GM21515 (cell line): Measurements from ENCODE around the gene S100A13.

Source experiments
- ATAC-seq: cut with Tn5 transposase; IDR thresholded peaks from one replicate; pipeline ENCODE4 v1.9.1; 2021; ENCODE audit not compliant: unreplicated experiment

S100A13 gene

DNA sequence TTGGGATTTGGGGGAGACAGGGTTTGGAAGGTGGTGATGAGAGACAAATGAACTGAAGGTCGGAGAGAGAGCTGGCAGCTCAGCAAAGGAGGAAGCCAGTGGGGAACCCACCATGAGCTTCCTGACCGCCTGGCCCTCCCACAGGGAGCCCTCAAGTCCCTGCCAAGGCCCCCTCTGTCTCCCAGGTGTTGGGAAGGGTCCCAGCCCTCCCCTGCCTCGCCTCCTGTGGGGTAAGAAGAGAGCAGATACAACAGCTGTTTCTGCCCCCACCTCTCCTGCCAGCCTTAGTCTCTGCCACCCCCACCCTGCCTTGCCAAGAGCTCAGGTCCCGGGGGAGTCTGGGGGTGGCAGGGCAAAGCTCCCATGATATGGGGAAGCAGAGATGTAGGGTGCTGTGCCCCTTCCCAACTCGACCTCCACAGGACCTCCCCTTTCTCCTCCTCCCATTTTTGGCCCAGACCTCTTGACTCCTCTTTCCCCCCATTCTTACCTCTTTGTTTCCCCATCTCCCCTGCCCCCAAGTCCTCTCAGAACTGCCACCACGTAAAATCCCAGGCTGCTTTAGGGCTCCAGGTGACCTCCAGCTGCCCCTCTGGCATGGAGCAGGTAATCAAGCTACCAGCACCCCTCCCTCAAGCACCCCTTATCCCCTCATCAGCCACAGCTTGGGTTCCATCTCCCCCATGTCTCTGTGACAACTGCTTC, 1.5 kb upstream of the S100A13 start:
- ATAC-seq: no peak

DNA sequence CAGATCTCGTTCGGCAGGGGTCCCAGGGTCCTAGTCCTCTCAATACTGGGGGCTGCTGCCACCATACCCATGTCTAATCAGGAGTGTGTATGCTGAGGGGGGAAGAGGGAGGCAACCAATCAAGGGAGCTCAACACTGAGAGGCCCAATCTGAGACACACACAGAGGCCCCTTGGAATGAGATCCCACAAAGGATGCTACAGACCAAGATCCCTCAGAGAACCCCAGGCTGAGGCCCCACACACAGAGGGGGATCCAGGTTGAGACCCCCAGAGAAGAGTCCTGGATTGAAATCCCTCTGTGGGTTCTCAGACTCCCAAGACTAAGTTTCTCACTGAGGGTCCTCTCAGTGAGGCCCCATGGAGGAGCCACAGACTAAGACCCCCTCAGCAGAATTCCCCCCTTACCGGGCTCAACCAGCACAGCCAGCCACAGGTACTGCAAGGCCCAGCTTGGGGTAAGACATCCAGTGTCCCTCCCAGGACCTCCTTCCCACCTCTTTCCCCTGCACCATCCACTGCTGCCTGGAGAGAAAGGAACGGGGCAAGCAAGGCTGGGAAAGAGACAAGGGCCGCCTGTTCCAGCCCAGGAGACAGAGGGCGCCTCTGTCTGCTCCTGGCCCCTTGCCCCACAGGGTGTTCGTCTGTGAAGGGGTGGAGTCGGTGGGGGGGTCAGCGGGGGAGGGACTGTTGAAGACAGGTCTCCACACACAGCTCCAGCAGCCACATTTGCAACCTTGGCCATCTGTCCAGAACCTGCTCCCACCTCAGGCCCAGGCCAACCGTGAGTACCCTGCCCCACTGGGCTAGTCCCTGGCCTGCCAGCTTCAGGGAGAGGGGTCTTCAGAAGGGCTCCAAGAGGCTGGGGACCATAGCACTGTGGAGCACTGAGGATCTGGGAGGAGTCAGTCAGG, 666 bp upstream of the S100A13 start, which contains the start of gene S100A1:
S100A1 (plus strand) TSS at position 720 of the 912 bp plus-strand sequence. CDS start 2,088 bp downstream, outside the sequence.
- no peak for ATAC-seq

- no peak for ATAC-seq
Measured at GRCh38 chr1:153626477-153626903, 815 bp downstream of the S100A13 start.

- ATAC-seq: no peak
Measured at GRCh38 chr1:153624965-153625611, 2.2 kb downstream of the S100A13 start.

GRCh38 chr1:153623101-153623500, 4.2 kb downstream of the S100A13 start:
- ATAC-seq: no peak

GRCh38 chr1:153619171-153619570, 8.1 kb downstream of the S100A13 start:
- no peak for ATAC-seq

- no peak for ATAC-seq
Measured at GRCh38 chr1:153617663-153618062, 9.6 kb downstream of the S100A13 start.

DNA sequence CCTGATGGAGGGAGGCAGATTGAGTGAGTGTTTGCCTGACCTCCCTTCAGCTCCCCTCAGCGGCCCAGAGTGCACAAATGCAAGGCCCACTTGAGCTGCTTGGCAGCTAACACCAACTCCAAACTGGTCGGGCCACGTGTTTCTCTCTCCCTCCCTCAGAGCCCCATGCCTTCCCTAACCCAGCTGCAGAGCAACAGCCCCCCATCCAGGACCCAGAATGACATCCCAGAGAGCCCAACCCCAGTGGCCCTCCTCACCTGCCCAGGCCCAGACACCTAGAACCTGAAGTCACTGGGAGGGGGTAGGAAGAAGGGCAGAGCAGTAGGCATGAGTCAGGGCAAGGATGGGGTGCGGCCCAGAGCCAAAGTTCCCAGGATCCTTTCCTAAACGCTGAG, 10.4 kb downstream of the S100A13 start:
- no peak for ATAC-seq

- no peak for ATAC-seq
Measured at GRCh38 chr1:153616144-153616916, 11.0 kb downstream of the S100A13 start, which contains the start of gene S100A14. Gene S100A14 (minus strand): TSS chr1:153616325. CDS start chr1:153615858, 467 bp downstream.

DNA sequence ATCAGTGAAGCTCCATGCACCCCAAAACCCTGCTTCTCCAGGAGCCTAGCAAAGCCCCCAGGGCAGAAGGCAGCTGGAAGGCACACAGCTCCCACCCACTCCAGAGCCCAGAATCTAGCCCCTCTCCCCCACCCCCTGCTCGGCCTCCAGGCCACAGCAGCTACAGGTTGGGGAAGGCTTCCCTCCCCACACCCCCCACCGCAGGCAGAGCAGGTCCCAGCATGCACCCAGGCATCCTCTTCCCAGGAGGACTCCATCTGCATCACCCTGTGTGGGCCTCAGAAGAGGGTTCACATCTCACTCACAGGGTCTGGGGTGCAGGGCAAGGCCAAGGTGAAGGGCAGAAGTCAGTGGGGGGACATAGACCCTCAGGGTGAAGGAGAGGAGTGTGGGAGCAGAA, 11.9 kb downstream of the S100A13 start:
- ATAC-seq: no peak

- no peak for ATAC-seq
Measured at GRCh38 chr1:153614906-153615305, 12.4 kb downstream of the S100A13 start.

DNA sequence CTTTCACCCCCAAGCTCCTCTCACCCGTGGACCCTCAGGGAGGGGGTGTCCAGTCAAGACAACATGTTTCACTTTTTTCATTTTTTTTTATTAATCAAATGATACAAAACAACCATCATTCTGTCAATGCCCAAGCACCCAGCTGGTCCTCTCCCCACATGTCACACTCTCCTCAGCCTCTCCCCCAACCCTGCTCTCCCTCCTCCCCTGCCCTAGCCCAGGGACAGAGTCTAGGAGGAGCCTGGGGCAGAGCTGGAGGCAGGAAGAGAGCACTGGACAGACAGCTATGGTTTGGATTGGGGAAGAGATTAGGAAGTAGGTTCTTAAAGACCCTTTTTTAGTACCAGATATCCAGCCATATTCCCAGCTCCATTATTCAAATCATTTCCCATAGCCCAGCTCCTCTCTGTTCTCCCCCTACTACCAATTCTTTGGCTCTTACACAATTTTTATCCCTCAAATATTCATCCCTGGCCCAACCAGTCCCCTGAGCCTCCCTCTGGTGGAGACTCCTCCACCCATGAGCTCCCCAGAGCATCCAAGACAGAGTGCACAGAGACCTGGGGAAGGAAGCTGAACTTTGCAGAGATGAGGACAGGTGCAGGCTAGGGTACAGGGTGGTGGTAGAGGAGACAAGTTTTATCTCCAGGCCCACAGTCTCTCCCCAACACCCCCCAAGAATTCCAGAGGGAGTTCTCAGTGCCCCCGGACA, 13.0 kb downstream of the S100A13 start:
- ATAC-seq: no peak

- no peak for ATAC-seq
Measured at GRCh38 chr1:153613406-153613805, 13.9 kb downstream of the S100A13 start.

GRCh38 chr1:153612755-153613331, 14.5 kb downstream of the S100A13 start, which contains the start of gene S100A16:
Gene S100A16 (minus strand): TSS chr1:153613137. CDS start chr1:153608151, 4,986 bp downstream.
- no peak for ATAC-seq

GRCh38 chr1:153612111-153612754, 15.1 kb downstream of the S100A13 start:
- no peak for ATAC-seq

DNA sequence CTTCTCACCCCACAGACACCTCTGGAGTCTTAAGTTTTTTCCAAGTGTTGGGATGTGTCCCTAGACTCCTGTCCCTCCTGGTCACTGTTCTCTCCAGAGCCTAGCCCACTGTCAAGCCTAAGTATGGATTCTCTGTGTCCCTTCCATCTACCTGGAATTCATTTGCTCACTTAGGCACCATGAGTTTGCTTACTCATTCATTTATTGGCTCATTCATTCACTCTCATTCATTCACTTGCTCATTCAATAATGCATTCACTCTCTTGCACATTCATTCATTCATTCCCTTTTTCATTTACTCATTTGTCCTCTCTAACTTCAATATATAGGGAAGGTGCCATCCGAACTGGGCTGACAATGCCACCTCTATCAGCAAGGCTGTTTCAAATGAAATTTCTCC, 15.9 kb downstream of the S100A13 start:
- ATAC-seq: no peak

DNA sequence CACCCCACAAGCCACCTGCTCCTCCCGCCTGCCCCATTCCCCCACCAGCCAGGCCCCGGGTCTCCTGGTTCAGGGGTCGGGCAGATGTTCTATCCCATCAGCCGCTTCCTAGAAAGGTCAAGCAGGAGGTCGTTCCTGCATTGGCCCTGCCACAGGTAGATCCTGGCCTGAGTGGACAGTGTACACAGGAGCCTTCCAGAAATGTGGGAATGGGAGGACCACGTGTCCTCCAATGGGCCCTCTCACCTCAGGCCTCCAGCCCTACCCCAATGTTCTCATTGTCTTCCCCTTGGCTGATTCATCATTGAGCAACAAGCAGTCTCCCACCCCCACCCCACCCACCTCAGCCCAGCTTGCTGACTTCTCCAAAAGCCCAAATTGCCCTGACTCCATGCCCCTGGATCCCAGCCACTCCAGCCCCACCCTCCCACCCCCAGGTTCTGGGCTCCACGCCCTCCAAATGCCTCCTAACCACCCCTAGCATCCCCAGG, 16.4 kb downstream of the S100A13 start:
- ATAC-seq: no peak

DNA sequence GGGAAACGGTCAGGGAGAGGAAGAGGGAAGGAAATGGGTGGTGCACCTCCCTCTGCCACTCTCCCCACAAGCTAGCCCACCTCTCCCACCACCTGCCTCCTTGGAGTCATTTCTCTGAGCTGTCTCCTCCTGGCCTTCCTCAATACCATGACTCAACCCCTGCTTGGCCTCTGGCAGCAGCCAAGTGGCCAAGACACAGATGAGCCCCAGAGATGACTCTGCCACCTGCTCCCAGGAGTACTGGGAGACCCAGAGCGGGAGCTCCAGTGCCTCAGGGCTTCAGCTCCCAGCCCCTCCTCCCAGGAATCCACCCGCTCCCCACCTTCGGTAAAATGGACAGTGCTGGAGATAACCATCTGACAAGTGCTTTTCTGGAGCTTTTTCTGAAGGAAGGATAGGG, 17.0 kb downstream of the S100A13 start:
- ATAC-seq: no peak

GRCh38 chr1:153609585-153609907, 17.8 kb downstream of the S100A13 start:
- no peak for ATAC-seq
